Ovary (tissue), 3 donors: ENCODE results near the gene TMEM126A.

Source experiments
- CTCF ChIP-seq, 3 donors: fragments of 450-650 bp in 2 of 3; fragments of 200-600 bp in 1 of 3; IDR thresholded peaks; one replicate each; pipeline versions ENCODE4 v1.5.1 to v1.8.0; 2016 to 2022; ENCODE audit warnings: antibody characterized with exemption in 3 of 3, mild to moderate bottlenecking in 1 of 3
- POLR2A ChIP-seq: fragments of 450-650 bp; IDR thresholded peaks from one replicate; pipeline ENCODE4 v1.6.1; 2017; ENCODE audit warnings: antibody characterized with exemption, mild to moderate bottlenecking, moderate library complexity
- donor health status: DM: no; HTN: no; CAD: no.

GRCh38 chr11:85627998-85628770 is 19.6 kb upstream of the TMEM126A start, which contains the start of gene TMEM126B:
- TF ChIP-seq POLR2A (peak; percentile 92), CTCF (IDR thresholded peaks at IDR 0.05) (no peak)
